GM12878 (cell line): ENCODE data around the gene RECK. TPM values are rescaled to one million over a fixed set of nuclear protein-coding genes. Genes with fewer than 3 reads are reported as not detected.

ENCODE experiments used
- ATAC-seq: fragments of 200-7000 bp; cut with Tn5 transposase; 3 replicates; pipeline ENCODE4 v1.9.1; 2020; ENCODE audit warnings: mild to moderate bottlenecking, moderate library complexity
- BruUV-seq: library from RNA; stranded (reverse); fragments of 400-500 nt; replicated peaks from 2 replicates; lab custom pipeline; 2021; lab: Mats Ljungman, UMichigan
- CTCF ChIA-PET: fragments of 300-600 bp; sonication (Branson Sonifier 250); formaldehyde crosslinking; extraction: SDS; loops from one replicate; lab custom pipeline; 2021; ENCODE audit warnings: inconsistent platforms; lab: Yijun Ruan, JAX
- POLR2A ChIA-PET: fragments of 350-600 bp; formaldehyde crosslinking; extraction: SDS; loops from one replicate; lab custom pipeline; 2021; ENCODE audit warnings: inconsistent platforms; lab: Charles Lee
- RAD21 ChIA-PET: fragments of 300-600 bp; sonication (Branson Sonifier 250); formaldehyde crosslinking; loops from one replicate; lab custom pipeline; 2023; ENCODE audit warnings: antibody characterized with exemption; ENCODE audit not compliant: unreplicated experiment; lab: Charles Lee
- SMC1A ChIA-PET: fragments of 300-600 bp; sonication (Branson Sonifier 250); formaldehyde crosslinking; loops from one replicate; lab custom pipeline; 2023; ENCODE audit not compliant: unreplicated experiment, uncharacterized antibody; lab: Charles Lee
- DNase-seq: peaks from one replicate; pipeline ENCODE4 v3.0.0-alpha.2; 2011; ENCODE audit warnings: low read depth, low spot score
- FAIRE-seq: peaks from 3 replicates; lab custom pipeline; 2011; peaks lifted over from hg19 to GRCh38; lab: Jason Lieb, UNC
- H2AFZ ChIP-seq: 2 replicates; pipeline ENCODE4 v1.6.0; 2011; ENCODE audit warnings: low read depth, low read length, control low read depth; ENCODE audit not compliant: control insufficient read depth
- H3K27ac ChIP-seq: 2 replicates; pipeline ENCODE4 v1.5.1; 2011; ENCODE audit warnings: control low read depth; ENCODE audit not compliant: control insufficient read depth, insufficient read depth
- H3K27me3 ChIP-seq, 2 experiments: replicated peaks in 1 of 2; 2 replicates each; pipeline versions ENCODE4 v1.6.0 to v1.6.1; 2011; ENCODE audit warnings: low read length in 1 of 2; ENCODE audit not compliant: control insufficient read depth in 2 of 2, insufficient read depth in 2 of 2
- H3K36me3 ChIP-seq, 2 experiments: 2 replicates each; pipeline ENCODE4 v1.5.1; 2011; ENCODE audit warnings: low read length in 1 of 2; ENCODE audit not compliant: control insufficient read depth in 2 of 2, insufficient read depth in 2 of 2
- H3K4me1 ChIP-seq: 2 replicates; pipeline ENCODE4 v1.6.1; 2011; ENCODE audit warnings: mild to moderate bottlenecking, low read length, moderate library complexity, mixed read lengths; ENCODE audit not compliant: control insufficient read depth, insufficient read depth
- H3K4me2 ChIP-seq: 2 replicates; pipeline ENCODE4 v1.6.0; 2011; ENCODE audit warnings: control low read depth; ENCODE audit not compliant: control insufficient read depth, insufficient read depth
- H3K4me3 ChIP-seq: fragments of 200-600 bp; sonication (generic); 2 replicates; pipeline ENCODE4 v1.5.1; 2016
- H3K79me2 ChIP-seq: 2 replicates; pipeline ENCODE4 v1.6.0; 2011; ENCODE audit warnings: low read length; ENCODE audit not compliant: control insufficient read depth, insufficient read depth
- H3K9ac ChIP-seq: 2 replicates; pipeline ENCODE4 v1.8.0; 2011; ENCODE audit warnings: low read length, control low read depth, mixed read lengths; ENCODE audit not compliant: control insufficient read depth, insufficient read depth
- H3K9me3 ChIP-seq: replicated peaks from 3 replicates; pipeline ENCODE4 v1.5.1; 2011; ENCODE audit warnings: mild to moderate bottlenecking, low read length; ENCODE audit not compliant: control insufficient read depth, insufficient read depth
- H4K20me1 ChIP-seq: 2 replicates; pipeline ENCODE4 v1.6.0; 2011; ENCODE audit not compliant: control insufficient read depth, insufficient read depth
- ATF7 ChIP-seq: fragments of 450-650 bp; IDR thresholded peaks from 2 replicates; pipeline ENCODE4 v1.6.1; 2016; ENCODE audit warnings: low read depth, mild to moderate bottlenecking
- CBFB ChIP-seq: IDR thresholded peaks from 2 replicates; pipeline ENCODE4 v1.6.1; 2016; ENCODE audit warnings: antibody characterized with exemption, low read depth
- EED ChIP-seq: sonication (generic); IDR thresholded peaks from 2 replicates; pipeline ENCODE4 v1.6.1; 2016; ENCODE audit warnings: antibody characterized with exemption, low read depth
- KAT2A ChIP-seq: conservative IDR thresholded peaks from 2 replicates; pipeline ENCODE4 v1.6.1; 2011; ENCODE audit warnings: low read depth, low read length; ENCODE audit not compliant: control insufficient read depth
- POLR2AphosphoS2 ChIP-seq: IDR thresholded peaks from 2 replicates; pipeline ENCODE4 v1.6.1; 2011; ENCODE audit warnings: low read depth, mild to moderate bottlenecking, low read length, improper control_type of control experiment, moderate library complexity
- RUNX3 ChIP-seq: IDR thresholded peaks from 2 replicates; pipeline ENCODE4 v1.6.1; 2012; ENCODE audit warnings: low read length, inconsistent platforms
- SIX5 ChIP-seq: IDR thresholded peaks from 2 replicates; pipeline ENCODE4 v1.6.1; 2011; ENCODE audit warnings: mild to moderate bottlenecking, low read depth, low read length, moderate library complexity; ENCODE audit not compliant: severe bottlenecking
- SPI1 ChIP-seq: IDR thresholded peaks from 2 replicates; pipeline ENCODE4 v1.6.1; 2011; ENCODE audit warnings: low read depth, mild to moderate bottlenecking, low read length, moderate library complexity, borderline replicate concordance; ENCODE audit not compliant: insufficient read depth
- WGBS: methylation state at CpG from one replicate; pipeline ENCODE4 v1.1.6; 2016; ENCODE audit warnings: low lambda C conversion rate; ENCODE audit not compliant: insufficient replicate concordance, insufficient coverage; ENCODE audit errors: missing lambda C conversion rate; 5-methylcytosine and 5-hydroxymethylcytosine counted together
- in situ Hi-C: fragments of 300-500 bp; cut with MboI; formaldehyde crosslinking; loops from 9 replicates; pipeline ENCODE4 v1.14.3; 2018; ENCODE audit warnings: mixed read lengths
- intact Hi-C: fragments of 100-400 bp; cut with micrococcal nuclease; formaldehyde crosslinking; loops from one replicate; pipeline ENCODE4 v1.14.2; 2022; ENCODE audit not compliant: unreplicated experiment
- polyA plus RNA-seq, 11 experiments: library from polyadenylated mRNA; depleted of rRNA in 4 of 11; unstranded in 6 of 11; stranded (reverse) in 5 of 11; fragments of >200 nt; fragmentation: Nextera tagmentation in 4 of 11; fragmentation: Illumina TruSeq in 1 of 11; extraction: Ambion mirVana in 4 of 11; extraction: Trizol in 1 of 11; gene quantifications; 1 replicate in 1 of 11; 2 replicates in 10 of 11; pipeline versions ENCODE4 v1.2.1 to v1.2.3, GENCODE V29; 2011 to 2016; ENCODE audit warnings: inconsistent platforms in 2 of 11, missing spikeins in 2 of 11, low read depth in 1 of 11
- total RNA-seq, 4 experiments: library from RNA; depleted of rRNA in 3 of 4; stranded (reverse); fragments of >200 nt in 3 of 4; fragmentation: Illumina TruSeq in 1 of 4; extraction: Trizol in 1 of 4; gene quantifications; 2 replicates each; pipeline versions ENCODE4 v1.2.1 to v1.2.3, GENCODE V29; 2013 to 2021

RECK gene
- total and polyA plus RNA-seq, 10 of the 15 experiments (the other 5 are each of a cell fraction or from before 2014, with no cell fraction given), result 0.02 to 0.40 (median 0.13) TPM

GRCh38 chr9:36144309-36145232, 107.9 kb downstream of the RECK start:
- no peaks in the 10 kb centered on the region for H3K36me3 ChIP-seq
- TF ChIP-seq RUNX3 (0 out of 2 replicates have a peak, but pooled peaks have one; percentile 11), KAT2A (no peak), SPI1 (no peak), CBFB (no peak), ATF7 (no peak), SIX5 (no peak), POLR2AphosphoS2 (no peak), EED (no peak)
- ChIA-PET SMC1A (no interaction called here), CTCF (interaction anchor here (1.5 to 1.6 kb wide), 2 partner anchors 36 to 40 kb away, joined by 4 to 5 read pairs; no protein-coding TSS in a partner anchor), RAD21 (no interaction called here), POLR2A (no interaction called here)
- peaks cover 4% of the 10 kb centered on the region; the same call in 1 of the 3 replicates for H3K9me3 ChIP-seq
- H3K27me3 ChIP-seq, result no peaks in the 10 kb centered on the region
- BruUV-seq, result no TSS peak
- H3K4me1 ChIP-seq, result peaks cover 56% of the 10 kb centered on the region
- DNase-seq (no peak), FAIRE-seq (no peak), ATAC-seq (no peak)
- H3K4me2 ChIP-seq, result peak overlapping the region; percentile 12
- H3K9ac ChIP-seq, result no peak overlapping the region; the same call in 1 of the 2 replicates
- H3K79me2 ChIP-seq, result no peaks in the 10 kb centered on the region
- no peak overlapping the region for H3K27ac ChIP-seq
- in situ Hi-C loops, result no loop called here
- H2AFZ ChIP-seq, result peak overlapping the region; percentile 29
- 7% methylated on average over 12 of the region's 12 CpGs for WGBS
- no peak overlapping the region for H3K4me3 ChIP-seq
- H4K20me1 ChIP-seq, result no peaks in the 10 kb centered on the region
- intact Hi-C loops, result no loop called here
